Uterus (tissue), 4 donors: ENCODE results near the gene RAET1L. TPM values are rescaled to one million over a fixed set of nuclear protein-coding genes. Genes with fewer than 3 reads are reported as not detected.
"Not testable (repeated sequence)": the region's sequence is repeated elsewhere in the genome, so short reads cannot be mapped to it uniquely, and the experiment has no call there.

Source experiments
- DNase-seq, 2 donors: peaks; one replicate each; pipeline ENCODE4 v3.0.0-alpha.2; 2019 to 2020
- H3K27ac ChIP-seq, 2 donors: fragments of 200-600 bp; sonication (generic); 1 replicate in 1 of 2; 2 replicates in 1 of 2; pipeline ENCODE4 v1.5.1; 2016 to 2018
- H3K27me3 ChIP-seq, 2 donors: fragments of 200-600 bp; sonication (generic); one replicate each; pipeline ENCODE4 v1.5.1; 2018 to 2019; ENCODE audit warnings: control low read depth in 1 of 2
- H3K36me3 ChIP-seq, 2 donors: fragments of 200-600 bp; sonication (generic); one replicate each; pipeline ENCODE4 v1.5.1; 2019; ENCODE audit warnings: control low read depth in 1 of 2
- H3K4me1 ChIP-seq, 2 donors: fragments of 200-600 bp; sonication (generic); one replicate each; pipeline ENCODE4 v1.5.1; 2018 to 2019; ENCODE audit warnings: control low read depth in 1 of 2
- H3K4me3 ChIP-seq, 2 donors: fragments of 200-600 bp; sonication (generic); 1 replicate in 1 of 2; 2 replicates in 1 of 2; pipeline ENCODE4 v1.5.1; 2018 to 2019; ENCODE audit warnings: mild to moderate bottlenecking in 1 of 2
- H3K9me3 ChIP-seq, 2 donors: fragments of 200-600 bp; sonication (generic); one replicate each; pipeline ENCODE4 v1.5.1; 2019; ENCODE audit warnings: control low read depth in 1 of 2
- POLR2A ChIP-seq, 2 donors: fragments of 450-650 bp; IDR thresholded peaks; one replicate each; pipeline ENCODE4 v1.6.1; 2016; ENCODE audit warnings: antibody characterized with exemption in 2 of 2, mild to moderate bottlenecking in 1 of 2, moderate library complexity in 1 of 2
- intact Hi-C: fragments of 100-400 bp; cut with DNase I; formaldehyde crosslinking; loops from one replicate; pipeline ENCODE4 v1.15.1; 2023; ENCODE audit warnings: low total_unique reads
- total RNA-seq, 4 donors: library from RNA; depleted of rRNA in 3 of 4; stranded (reverse); fragments of >200 nt in 3 of 4; gene quantifications; one replicate each; pipeline versions ENCODE4 v1.1.0 to v1.2.4, GENCODE V29; 2014 to 2023
- TF ChIP-seq, protein P1 (sequence below), 4 experiments: fragments of 200-600 bp in 2 of 4; fragments of 450-650 bp in 2 of 4; sonication (generic) in 2 of 4; IDR thresholded peaks; one replicate each; pipeline ENCODE4 v1.5.1; 2016 to 2019; ENCODE audit warnings: antibody characterized with exemption in 4 of 4, mild to moderate bottlenecking in 2 of 4, moderate library complexity in 1 of 4
- donor health status: DM: yes; HTN: yes; CAD: no.

Gene RAET1L
- total RNA-seq, 4 donors from 2014 or later, result not detected

DNA sequence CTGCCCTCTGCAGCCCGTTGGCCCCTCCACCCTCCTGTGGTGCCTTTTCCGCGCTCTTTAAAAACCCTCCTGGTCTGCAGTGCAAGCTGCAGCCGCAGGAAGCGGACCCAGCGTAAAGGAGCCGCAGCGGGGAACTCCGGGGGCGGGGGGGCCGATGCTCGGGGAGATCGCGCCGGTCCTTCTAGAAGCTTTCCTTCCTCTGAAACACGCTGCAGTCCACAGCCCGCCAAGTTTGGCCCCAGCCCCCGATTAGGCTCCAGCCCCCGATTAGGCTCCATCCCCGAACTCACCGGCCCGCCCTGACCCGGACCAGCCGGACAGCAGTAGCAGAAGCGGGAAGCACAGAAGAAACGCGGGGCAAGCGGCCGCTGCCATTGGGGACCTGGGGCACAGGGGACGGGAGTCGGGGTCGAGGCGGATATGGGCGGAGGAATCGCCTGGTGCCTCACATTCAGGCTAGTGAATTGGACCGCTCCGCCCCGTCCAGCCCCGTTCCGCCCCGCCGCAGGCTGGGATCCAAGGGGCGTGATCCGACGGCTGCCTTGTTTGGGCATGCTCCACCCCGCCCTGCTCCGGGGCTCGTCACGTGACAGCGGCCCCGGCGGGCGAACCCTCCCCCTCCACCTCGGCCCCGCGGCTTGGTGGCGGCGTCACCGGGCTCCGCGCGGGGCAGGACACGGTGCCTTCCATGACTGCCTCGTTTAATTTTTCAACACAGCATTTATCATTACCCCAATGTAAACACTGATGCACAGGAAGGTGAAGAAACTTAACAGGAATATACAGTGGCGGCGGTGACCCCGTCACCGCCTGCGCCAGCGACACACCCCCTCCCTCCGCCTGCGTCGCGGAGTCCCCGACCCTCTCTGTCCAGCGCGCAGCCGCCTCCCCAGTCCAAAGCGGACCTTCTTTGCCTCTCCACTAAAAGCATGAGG, 20.3 kb downstream of the RAET1L start:
- H3K9me3 ChIP-seq, result no peaks in the 10 kb centered on the region
- no peaks in the 10 kb centered on the region for H3K4me1 ChIP-seq
- intact Hi-C loops, result no loop called here
- H3K27me3 ChIP-seq, result peaks cover 0 to 7% of the 10 kb centered on the region in 2 donors
- peak; percentile 86 to 92 for DNase-seq
- H3K27ac ChIP-seq, result no peak overlapping the region
- peak overlapping the region; percentile 35 to 43 for H3K4me3 ChIP-seq
- no peaks in the 10 kb centered on the region for H3K36me3 ChIP-seq
- TF ChIP-seq, protein P1, sequence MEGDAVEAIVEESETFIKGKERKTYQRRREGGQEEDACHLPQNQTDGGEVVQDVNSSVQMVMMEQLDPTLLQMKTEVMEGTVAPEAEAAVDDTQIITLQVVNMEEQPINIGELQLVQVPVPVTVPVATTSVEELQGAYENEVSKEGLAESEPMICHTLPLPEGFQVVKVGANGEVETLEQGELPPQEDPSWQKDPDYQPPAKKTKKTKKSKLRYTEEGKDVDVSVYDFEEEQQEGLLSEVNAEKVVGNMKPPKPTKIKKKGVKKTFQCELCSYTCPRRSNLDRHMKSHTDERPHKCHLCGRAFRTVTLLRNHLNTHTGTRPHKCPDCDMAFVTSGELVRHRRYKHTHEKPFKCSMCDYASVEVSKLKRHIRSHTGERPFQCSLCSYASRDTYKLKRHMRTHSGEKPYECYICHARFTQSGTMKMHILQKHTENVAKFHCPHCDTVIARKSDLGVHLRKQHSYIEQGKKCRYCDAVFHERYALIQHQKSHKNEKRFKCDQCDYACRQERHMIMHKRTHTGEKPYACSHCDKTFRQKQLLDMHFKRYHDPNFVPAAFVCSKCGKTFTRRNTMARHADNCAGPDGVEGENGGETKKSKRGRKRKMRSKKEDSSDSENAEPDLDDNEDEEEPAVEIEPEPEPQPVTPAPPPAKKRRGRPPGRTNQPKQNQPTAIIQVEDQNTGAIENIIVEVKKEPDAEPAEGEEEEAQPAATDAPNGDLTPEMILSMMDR (IDR thresholded peaks at IDR 0.05), result no peak
- TF ChIP-seq POLR2A (IDR thresholded peaks at IDR 0.05), result no peak

DNA sequence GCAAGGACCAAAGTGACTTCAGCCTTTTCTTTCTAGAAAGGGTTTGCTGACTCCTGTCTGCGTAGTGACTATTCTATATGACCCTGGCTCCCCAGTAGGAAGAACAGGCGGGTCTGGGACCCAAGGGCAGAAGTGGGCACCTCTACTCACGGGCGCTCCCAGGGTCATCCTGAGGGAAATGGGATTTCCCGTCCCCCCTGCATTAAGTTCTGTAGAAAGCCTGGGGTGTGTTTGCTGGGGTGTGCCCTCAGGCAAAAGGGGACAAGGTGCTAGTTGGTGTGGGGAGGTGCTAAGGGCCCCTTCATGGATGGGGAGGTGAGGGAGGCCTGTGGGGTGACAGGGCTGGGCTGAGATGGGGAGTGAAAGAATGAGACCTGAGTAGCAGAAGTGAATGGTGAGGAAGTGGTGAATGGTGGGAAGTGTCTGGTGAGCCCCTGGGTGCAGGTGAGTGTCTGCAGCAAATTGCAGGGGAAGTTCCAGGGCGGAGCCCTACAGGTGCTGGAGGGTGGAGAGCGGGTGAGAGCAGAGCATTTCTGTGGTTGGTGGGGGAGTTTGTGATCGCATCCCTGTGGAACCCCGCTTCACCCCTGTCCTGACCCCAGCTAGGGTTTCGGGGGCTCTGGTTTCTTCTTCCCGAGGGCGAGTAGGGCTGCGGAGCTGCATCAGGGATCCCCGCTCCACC, 21.1 kb downstream of the RAET1L start:
- no peak overlapping the region for H3K27ac ChIP-seq
- H3K4me3 ChIP-seq, result peak overlapping the region; percentile 35 to 43
- H3K27me3 ChIP-seq, result peaks cover 0 to 7% of the 10 kb centered on the region in 2 donors
- no peaks in the 10 kb centered on the region for H3K4me1 ChIP-seq
- intact Hi-C loops, result no loop called here
- no peaks in the 10 kb centered on the region for H3K9me3 ChIP-seq
- TF ChIP-seq, protein P1 (IDR thresholded peaks at IDR 0.05), result no peak
- no peak for TF ChIP-seq POLR2A (IDR thresholded peaks at IDR 0.05)
- H3K36me3 ChIP-seq, result no peaks in the 10 kb centered on the region
- no peak for DNase-seq

DNA sequence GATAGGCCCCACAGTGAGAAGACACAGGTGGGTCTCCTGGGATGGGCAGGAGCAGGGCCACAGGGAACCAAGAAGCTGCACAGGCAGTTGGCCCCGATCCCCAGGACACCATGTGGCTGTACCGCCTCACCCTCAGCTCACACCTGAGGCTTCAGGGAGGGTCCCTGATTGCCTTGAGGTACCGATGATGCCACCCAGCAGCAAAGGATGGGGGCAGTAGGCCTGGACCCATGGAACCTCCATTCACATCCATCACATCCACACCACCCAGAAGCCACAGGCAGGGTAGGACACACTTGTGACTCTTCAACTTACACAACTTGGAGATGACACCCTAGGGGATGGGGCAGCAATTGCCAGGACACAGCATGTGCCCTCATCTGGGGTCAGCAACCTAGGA, 21.7 kb downstream of the RAET1L start:
- H3K27ac ChIP-seq, H3K4me1 ChIP-seq, DNase-seq, intact Hi-C loops, H3K9me3 ChIP-seq, H3K27me3 ChIP-seq, H3K36me3 ChIP-seq, H3K4me3 ChIP-seq: not testable (repeated sequence)

DNA sequence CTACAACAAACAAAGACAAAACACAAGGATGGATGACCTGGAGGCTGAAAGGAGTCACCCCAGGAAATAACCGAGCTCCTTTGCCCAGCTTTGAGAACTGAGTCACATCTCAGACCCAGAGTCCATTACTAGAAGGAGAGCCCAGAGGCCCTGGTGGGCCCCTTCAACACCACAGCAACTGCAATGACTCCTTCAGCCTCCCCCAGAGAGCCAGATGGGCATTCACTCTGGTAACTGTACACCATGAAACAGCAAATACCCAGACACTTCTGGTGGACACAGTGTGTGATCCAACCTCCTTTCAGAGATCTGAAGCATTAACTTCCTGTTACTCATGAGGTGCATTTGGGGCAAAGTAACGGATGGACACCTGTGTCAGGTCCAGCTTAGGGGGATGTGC, 22.6 kb downstream of the RAET1L start:
- Histone ChIP-seq H3K36me3 (no peaks in the 10 kb centered on the region), H3K4me3 (no peak overlapping the region), H3K27ac (no peak overlapping the region), H3K4me1 (no peaks in the 10 kb centered on the region), H3K27me3 (peaks cover 0 to 7% of the 10 kb centered on the region in 2 donors), H3K9me3 (no peaks in the 10 kb centered on the region)
- TF ChIP-seq, protein P1 (IDR thresholded peaks at IDR 0.05), result no peak
- no peak for TF ChIP-seq POLR2A (IDR thresholded peaks at IDR 0.05)
- intact Hi-C loops, result no loop called here
- DNase-seq, result no peak

DNA sequence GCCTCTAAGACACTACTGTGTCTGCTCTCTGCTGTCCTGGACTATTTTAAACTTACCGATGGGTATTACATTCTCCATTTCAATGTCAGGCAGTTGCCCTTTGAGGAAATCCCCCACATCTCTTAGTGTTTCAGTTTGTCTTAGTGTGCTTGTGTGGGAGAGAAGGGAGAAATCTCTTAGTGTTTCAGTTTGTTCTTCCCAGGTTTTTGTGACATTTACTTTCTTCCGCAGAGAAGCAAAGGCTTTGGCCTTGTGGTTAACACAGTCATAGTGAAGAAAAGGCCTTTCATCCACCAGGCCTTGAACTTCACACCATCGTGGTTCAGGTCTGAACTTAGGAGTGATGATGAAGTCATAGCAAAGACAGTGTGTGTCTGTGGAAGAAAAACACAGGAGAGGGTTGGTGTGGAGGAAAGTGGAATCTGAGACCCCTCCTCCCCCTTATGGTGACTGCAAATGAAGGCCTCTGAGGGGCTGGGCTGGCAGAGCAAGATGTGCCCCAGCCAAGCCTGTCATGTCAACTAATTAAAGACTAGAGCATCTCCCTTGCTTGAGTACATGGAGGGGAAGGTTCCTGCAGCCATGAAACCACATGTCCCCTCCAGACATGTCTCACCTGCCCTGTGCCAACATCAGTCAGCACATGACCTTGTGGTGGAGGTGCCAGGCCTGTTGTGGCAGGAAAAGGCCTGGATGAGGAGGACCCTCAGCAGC, 23.9 kb downstream of the RAET1L start:
- H3K27ac ChIP-seq, result no peak overlapping the region
- no peaks in the 10 kb centered on the region for H3K4me1 ChIP-seq
- H3K9me3 ChIP-seq, result no peaks in the 10 kb centered on the region
- H3K4me3 ChIP-seq, result no peak overlapping the region
- no peaks in the 10 kb centered on the region for H3K36me3 ChIP-seq
- TF ChIP-seq POLR2A (IDR thresholded peaks at IDR 0.05), result no peak
- TF ChIP-seq, protein P1 (IDR thresholded peaks at IDR 0.05), result no peak
- H3K27me3 ChIP-seq, result peaks cover 0 to 7% of the 10 kb centered on the region in 2 donors
- DNase-seq, result no peak
- intact Hi-C loops, result no loop called here
